PFSK-1 (cell line): ENCODE results near the gene DCT.

ENCODE experiments used
- REST ChIP-seq, 2 experiments: IDR thresholded peaks; 2 replicates each; pipeline versions ENCODE4 v1.6.1 to v1.8.0; 2011 to 2012; ENCODE audit warnings: low read depth in 2 of 2, low read length in 2 of 2, control low read depth in 1 of 2, inconsistent platforms in 1 of 2, mild to moderate bottlenecking in 1 of 2, moderate library complexity in 1 of 2; ENCODE audit not compliant: insufficient read depth in 1 of 2
- TAF1 ChIP-seq: IDR thresholded peaks from 2 replicates; pipeline ENCODE4 v1.6.1; 2012; ENCODE audit warnings: low read length, control low read depth, borderline replicate concordance; ENCODE audit not compliant: insufficient read depth

- TF ChIP-seq TAF1 (no peak), REST (IDR thresholded peaks at IDR 0.05; ENCODE audit: insufficient read depth in 1 of 2, low read depth in 2 of 2, low read length in 2 of 2) (no peak)
These were observed 24.6 kb downstream of the DCT start for GRCh38 chr13:94454906-94455305.
